HG03139 (cell line): ENCODE data around the gene ASB7.
"Not testable (repeated sequence)": the region's sequence is repeated elsewhere in the genome, so short reads cannot be mapped to it uniquely, and the experiment has no call there.

ENCODE experiments used
- ATAC-seq: cut with Tn5 transposase; IDR thresholded peaks from one replicate; pipeline ENCODE4 v1.9.1; 2021; ENCODE audit not compliant: unreplicated experiment

Gene ASB7

DNA sequence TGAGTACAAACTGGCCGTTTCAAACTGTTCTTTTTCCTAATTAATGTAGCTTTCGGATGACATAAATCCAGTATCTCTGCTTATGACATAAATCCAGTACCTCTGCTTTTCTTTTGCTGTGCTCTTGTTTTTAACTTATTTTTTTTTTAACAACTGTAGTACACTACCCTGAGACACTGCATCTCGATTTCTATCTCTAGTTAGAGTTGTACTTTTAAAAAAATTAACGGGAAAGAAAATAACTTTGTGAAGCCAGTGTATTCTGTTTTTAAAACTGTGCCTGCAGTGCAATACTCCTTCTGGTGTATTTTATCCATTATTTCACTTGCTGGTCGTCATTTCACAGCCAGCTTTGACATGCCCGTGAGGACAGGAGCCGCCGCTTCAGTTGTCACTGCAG, 46.6 kb downstream of the ASB7 start:
- no peak for ATAC-seq

DNA sequence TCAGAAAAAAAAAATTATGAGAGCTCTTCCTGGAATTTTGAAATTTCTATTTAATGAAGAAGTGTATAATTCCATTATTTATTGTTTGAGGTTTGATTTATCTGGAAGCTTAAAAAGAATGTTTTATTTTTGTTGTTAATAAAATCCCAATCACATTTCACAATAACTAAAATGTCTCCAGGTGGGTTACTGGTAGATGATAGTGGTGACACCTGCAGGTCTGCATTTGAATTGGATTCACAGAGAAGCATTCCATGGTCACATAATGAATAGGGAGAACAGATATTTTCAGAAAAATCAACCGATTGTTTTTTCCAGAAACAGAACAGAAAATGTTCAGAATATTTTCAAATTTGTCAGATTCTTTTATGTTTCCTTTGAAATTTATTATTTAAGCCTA, 48.3 kb downstream of the ASB7 start:
- ATAC-seq, result no peak

DNA sequence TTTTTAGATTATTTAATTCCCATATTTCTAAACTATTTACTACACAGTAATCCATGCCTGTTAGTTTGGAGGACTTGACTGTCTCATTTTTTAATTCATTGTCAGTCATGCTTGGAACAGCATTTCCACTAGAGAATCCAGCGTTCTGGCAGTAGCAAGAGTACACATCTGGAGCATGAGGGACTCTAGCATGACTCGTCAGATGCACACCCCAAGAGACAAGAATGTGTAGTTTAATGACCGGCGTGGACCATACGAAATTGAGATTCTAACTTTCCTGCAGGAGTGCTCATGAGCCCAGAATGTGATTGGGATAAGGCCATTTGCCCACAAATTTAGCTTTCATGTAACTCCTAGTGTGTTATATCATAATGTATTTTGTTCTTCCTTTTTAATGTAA, 48.9 kb downstream of the ASB7 start:
- no peak for ATAC-seq

DNA sequence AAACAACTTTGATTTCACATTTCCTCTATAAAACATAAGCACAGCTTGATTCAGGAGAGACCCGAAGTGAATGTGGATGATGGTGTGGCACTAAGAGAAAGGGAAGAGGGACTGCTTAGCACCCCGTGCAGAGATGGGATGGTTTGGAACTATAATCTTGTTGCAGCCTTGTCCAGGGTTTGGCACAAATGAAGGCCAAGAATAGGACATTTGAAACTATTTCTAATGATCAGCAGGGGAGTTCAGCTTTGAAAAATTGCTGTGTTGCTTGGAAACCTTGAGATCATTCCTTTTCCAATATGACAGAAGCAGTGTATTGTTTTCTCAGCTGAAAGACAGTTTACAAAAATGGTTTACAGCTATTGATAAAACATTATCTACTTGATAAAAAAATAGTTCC, 49.7 kb downstream of the ASB7 start:
- ATAC-seq, result no peak

DNA sequence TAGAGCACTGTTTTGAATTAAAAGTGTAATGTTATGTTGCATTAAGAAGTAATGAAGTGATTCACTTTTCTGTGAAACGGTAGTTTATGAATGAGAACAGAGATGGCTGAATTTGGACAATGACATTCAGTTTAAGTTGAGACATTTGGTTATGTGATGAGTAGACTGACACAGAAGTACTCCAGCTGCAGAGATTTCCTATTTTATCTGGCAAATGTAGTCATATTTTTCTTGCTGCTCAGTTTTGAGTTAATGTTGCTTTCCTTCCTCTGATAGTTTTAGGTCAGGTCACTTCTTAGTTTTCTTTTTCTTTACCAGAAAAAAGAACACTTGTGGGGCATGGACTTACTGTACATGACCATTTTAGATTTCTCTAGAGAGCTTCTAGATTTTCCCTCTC, 51.2 kb downstream of the ASB7 start:
- no peak for ATAC-seq

DNA sequence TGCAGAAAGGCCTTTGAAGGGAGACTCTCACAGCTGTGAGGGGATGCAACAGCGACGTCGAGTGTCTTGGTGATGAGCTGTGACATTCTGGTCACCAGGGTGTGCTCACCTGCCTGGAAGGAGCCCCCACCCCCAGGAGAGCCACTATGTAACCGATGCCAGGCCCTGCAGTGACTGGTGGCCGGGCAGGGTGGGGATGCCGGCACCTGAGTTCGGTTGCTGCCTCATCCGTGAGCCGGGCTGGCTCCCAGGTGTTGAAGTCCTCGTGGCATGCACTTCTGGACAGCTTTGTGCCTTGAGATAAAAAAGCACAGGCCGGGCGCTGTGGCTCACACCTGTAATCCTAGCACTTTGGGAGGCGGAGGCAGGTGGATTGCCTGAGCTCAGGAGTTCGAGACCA, 56.5 kb downstream of the ASB7 start:
- no peak for ATAC-seq

DNA sequence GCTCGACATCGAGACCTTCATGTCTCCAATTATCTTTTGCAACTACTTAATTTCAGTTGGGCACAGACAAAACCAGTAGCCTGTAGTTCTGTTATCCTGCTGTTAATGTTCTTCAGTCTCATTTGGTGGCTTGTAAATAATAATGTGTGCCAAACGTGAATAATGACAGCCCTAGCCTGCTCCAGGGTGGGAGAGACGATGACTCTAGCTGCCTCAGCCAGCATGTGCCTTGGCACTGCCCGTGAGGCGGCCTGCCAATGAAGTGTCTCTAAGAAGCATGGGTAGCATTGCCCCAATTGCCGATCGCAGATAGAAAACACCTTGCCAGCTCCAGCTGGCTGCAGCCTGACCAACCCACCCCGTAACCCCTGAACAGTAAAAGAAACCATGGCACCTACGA, 58.8 kb downstream of the ASB7 start:
- ATAC-seq, result no peak

DNA sequence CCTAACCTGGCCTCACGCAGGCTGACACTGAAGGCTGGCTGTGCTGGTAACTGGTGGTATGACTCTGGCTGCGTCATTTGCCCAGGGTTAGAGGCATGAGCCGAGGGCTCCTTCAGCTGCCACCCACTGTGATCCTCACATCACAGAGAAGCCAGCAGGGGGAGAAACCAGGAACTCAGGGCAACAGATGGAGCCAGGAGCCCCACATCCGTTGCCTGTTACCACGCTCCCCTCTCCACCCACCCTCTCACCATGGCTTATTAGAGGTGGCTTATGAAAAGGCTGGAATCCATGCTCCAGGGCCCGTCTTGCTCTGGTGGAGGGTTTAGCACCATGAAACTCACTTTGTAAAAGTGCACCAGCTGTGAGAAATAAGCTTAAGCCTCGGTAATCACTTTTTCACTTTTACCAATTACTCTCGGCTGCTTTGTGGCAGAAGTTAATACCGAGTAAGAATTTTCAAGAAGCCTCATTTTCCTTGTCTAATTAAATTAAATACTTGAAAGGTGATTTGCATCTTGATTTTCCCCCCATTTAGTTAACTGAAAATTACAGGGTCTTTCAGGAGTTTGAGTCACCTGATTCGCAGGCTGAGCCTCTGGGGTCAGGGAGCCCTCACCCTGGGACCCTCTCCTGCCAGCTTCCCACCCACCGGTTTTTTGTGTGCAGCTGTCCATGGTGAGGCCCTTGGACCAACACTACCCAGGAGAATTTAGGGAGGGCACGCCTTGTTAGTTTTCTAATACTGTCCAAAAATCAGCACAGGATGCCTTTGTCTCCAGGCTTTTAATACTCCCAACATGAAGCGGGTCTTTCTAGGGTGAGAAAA, 60.9 kb downstream of the ASB7 start:
- ATAC-seq, result no peak

DNA sequence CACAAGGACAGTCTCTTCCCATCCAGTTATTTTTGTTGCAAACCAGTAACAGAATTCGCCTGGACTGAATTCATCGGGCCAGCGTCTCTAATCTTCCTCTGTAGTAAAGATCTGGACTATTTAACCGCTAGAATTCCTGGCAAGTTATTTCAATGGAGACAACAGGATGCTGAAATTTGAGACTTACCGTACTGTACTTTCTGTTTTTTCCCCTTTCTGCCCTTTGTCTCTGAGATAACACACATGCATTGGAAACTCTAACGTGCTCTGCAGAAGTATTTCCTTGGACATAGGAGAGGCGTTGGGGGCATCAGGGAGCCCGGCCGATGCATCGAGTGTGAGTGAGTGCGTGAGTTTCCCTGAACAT, 61.5 kb downstream of the ASB7 start:
- ATAC-seq, result no peak

DNA sequence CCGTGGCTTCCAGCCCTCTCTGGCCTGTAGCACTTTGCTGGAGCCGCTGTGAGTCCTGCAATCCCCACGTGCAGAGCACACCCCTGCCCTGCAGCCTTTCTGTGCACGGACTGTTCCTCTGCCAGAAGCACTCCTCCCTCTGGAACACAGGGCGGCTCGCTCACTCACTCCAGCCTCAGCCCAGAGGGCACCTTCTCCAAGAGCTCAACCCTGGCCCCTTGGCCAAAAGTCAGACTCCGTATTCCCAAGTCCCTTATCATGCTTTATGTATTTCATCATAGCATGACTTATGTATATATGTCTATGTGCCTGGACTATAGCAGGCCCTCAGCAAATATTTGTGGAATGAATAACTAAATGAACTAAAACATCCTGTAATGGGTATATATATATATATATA, 63.2 kb downstream of the ASB7 start:
- ATAC-seq, result no peak

DNA sequence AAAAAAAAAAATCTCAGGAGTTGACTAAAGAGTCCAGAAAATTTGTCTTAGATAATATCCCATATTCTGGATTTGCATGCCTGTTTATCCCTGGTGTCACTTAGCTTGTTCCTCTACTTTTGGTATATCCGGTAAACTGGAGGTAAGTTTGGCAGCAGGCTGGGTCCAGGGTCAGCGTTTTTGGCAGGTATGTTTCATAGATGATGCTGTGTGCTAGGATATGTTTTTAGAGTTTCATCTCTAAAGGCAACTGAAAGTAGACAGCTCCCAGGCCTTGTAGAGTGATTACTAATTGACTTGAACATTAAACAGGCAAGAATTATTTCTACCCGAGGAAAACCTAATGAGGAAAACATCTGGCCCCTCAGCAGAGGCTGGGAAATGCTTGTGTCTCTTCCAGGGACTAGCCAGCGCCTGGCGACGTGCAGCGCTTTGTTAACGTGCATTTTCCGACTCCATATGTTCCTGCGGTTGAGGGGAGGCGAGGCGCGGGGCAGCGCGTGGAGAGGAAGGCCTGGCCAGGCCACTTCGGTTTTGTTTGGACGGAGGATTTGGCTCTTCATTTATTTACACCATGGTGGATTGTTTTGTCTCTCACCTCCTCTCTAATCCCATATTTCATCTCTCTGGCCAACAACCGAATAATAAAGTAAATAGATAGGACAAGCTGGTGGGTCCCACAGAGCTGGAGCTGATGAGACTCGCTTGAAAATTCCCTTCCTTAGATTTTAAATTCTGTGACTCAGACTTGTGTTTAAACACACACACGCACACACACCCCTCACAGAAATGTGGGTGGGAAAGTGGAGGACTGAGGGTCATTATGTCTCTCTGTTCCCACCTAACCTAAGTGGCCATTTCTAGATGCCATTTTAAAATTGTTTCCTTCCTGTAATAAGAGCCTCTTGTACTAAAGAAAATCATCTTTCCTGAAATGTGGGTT, 65.3 kb downstream of the ASB7 start:
- ATAC-seq, result no peak

DNA sequence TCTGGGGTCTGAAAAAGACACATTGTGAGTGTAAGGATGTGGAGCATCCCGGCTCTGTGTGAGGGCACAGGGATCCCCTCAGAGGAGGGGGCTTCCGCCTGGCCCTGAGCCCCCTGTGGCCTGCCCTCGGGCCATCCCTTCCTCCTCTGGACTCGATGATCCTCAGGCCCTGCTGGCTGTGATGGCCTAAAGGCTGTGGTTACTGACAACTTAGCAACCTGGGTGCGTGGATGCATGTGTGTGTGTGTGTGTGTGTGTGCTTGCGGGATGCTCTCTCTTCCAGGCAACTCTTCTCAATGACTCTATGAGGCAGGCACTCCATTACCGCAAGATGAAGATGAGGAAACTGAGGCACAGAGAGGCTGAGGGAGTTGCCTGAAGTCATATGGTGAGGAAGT, 66.0 kb downstream of the ASB7 start:
- ATAC-seq, result no peak

DNA sequence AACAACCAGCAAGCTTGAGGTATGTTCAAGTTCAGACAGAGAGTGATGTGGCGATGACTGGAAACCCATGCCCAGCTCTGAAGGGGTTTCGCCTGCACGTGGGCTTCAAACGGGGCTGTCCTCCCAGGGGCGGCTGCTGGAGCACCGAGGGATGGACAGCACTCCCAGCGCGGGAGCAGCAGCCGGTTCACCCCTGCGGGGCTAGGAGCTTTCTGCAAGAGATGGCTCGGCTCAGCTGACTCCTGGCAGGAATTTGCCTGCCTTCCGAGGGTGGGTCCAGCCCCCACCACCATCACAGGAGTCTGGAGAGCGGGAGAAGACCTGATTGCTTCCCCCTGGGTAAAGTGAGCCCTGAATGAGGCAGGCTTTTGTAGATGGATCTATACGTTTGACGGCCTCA, 66.9 kb downstream of the ASB7 start:
- no peak for ATAC-seq

DNA sequence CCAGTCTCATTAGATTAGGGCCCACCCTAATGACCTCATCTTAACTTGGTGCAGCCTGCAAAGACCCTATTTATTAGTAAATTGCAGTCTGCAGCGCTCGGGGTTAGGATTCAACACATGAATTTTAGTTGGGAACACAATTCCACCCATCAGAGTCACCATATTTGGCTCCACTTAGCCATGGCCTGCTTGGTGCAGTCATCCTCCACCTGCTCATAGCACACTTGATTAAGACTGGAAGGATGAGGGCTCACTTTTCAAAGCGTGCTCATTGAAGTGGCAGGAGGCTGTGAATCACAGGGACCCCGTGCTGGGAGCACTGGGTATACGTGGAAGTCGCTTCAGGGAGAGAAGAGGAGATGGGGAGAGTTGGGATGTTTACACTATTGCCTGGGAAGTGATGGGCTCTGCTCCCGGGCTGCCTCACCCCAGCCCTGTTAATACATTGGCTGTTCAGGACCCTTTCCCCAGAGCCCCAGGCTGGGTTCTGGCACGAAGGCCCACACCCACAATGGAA, 68.2 kb downstream of the ASB7 start:
- ATAC-seq, result no peak

DNA sequence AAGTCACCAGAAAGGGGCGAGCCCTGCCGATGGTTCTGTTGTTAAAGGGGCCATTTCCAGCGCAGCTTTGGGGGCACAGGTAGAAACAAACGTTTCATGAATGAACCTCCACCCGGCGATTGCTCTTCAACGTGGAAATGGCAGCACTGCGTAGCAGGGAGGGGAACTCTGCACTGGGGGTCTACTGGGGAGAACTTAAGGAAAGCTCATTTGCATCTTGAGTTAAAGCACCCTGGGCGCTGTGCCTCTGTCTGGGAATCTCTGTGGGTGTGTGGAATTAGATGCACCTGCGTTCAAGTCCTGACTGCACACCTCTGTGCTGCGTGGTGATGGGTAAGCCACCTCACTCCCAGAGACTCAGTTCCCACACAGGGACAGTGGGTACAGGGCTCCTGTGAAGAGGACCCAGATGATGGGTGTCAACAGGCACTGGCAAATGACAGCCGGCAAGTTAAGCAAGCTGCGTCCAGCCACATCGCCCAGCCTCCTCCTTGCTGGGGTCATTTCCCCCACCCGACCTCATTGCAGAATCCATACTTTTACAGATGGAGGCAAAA, 68.8 kb downstream of the ASB7 start:
- ATAC-seq, result no peak

DNA sequence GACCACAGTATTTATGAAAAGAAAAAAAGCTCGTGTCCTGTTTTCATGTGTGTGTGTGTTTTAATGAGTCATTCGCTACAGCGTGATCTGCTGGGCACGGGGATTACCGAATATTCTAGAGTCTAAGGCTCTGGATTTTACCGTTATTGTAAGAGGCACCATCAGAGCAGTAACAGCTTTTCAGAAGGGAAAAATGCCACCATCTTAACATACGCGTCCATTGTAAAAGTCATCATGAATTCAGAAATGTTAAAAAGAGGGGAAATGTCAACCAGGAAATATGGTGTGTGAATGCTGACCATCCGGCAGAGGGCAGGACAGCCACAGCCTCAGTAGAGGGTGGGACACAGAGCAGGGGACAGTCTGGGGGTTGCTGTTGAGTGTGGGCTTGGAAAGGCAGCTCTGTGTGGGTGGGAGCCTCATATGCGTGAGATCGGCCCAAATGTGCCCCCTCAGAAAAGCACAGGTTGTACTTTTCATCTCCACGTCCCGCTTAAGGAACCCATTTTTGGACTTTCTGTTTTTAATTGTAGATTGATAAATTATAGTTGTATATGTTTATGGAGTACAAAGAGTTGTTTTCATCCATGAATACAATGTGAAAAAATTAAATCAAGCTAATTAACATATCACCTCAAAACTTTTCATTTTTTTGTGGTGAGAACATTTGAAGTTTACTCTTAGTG, 69.6 kb downstream of the ASB7 start:
- ATAC-seq, result no peak

DNA sequence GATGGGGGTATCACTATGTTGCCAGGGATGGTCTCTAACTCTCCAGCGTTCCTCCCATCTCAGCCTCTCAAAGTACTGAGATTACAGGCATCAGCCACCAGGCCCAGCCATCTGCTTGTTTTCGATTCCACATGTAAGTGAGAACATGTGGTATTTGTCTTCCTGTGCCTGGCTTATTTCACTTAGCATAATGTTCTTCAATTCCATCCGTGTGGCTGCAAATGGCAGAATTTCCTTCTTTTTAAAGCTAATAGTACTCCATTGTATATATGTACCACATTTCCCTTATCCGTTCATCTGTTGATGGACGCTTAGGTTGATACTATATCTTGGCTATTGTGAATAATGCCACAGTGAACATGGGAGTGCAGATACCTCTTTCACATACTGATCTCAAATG, 70.6 kb downstream of the ASB7 start:
- ATAC-seq, result no peak

DNA sequence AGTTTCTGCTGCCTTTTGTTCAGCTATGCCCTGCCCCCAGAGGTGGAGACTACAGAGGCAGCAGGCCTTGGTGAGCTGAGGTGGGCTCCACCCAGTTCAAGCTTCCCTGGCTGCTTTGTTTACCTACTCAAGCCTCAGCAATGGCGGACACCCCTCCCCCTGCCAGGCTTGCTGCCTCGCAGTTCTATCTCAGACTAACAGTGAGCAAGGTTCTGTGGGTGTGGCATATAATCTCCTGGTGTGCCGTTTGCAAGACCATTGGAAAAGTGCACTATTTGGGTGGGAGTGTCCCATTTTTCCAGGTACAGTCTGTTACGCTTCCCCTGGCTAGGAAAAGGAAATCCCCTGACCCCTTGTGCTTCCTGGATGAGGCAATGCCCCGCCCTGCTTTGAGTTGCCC, 76.8 kb downstream of the ASB7 start:
- not testable (repeated sequence) for ATAC-seq

DNA sequence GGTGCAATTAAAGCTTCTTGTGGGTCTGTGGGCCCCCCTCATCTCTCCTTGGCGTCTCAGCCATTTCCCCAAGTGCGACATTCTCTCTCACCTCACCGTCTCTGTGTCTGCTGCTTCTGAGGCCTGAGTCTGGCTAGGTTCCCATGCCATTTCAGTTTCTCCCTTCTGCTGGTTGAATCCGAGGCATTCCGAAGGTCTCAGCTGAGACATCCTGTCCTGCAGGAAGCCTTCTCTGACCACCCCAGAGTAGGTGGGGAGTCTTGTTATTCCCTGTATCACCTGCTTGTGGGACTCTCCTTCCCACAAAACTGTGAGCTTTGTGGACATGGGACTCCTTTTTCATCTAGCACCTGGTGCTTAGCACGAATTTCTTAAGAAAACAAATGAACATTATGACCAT, 78.3 kb downstream of the ASB7 start:
- no peak for ATAC-seq

DNA sequence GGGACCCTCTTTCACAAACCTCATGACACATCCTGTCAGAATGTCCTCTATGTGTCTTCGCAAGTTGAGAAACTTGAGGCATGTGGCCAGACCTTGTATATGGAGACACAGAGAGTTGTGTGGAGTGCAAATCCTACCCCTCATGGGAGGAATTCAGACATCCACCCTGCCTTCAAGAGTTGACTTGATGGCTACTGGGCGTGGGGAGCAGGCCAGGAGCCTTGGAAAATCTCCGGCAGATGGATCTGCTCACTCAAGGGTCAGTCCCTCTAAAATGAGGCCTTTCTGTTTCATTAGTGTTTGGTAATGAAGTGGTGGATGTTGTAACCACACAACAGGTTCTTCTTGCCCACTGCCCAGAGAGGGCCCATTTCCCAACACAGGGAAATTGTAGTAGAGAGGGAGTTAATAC, 79.0 kb downstream of the ASB7 start:
- ATAC-seq, result no peak

DNA sequence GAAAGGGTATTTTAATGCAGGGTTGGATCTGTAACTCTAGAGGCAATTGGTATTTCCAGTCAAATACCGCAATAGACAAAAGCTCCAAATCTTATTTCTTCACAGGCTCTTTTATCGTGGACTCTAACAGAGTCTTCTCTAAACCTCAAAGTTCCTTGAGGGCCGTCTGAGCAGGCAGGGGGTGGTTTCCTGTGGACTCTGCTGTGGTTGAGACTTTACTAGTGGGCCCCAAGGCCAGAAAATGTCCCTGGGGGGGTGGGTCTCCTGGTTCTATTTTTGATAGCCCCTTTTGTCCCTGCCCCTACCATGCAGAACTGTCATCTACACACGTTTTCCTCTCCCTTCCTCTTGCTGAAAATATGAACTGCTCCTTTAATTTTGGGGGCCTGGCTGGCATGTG, 80.1 kb downstream of the ASB7 start:
- no peak for ATAC-seq
